Ovary (tissue), 3 donors: ENCODE data around the gene GRB7.

Experiments
- CTCF ChIP-seq, 3 donors: fragments of 450-650 bp in 2 of 3; fragments of 200-600 bp in 1 of 3; IDR thresholded peaks; one replicate each; pipeline versions ENCODE4 v1.5.1 to v1.8.0; 2016 to 2022; ENCODE audit warnings: antibody characterized with exemption in 3 of 3, mild to moderate bottlenecking in 1 of 3
- POLR2A ChIP-seq: fragments of 450-650 bp; IDR thresholded peaks from one replicate; pipeline ENCODE4 v1.6.1; 2017; ENCODE audit warnings: antibody characterized with exemption, mild to moderate bottlenecking, moderate library complexity
- donor health status: DM: no; HTN: no; CAD: no.

DNA sequence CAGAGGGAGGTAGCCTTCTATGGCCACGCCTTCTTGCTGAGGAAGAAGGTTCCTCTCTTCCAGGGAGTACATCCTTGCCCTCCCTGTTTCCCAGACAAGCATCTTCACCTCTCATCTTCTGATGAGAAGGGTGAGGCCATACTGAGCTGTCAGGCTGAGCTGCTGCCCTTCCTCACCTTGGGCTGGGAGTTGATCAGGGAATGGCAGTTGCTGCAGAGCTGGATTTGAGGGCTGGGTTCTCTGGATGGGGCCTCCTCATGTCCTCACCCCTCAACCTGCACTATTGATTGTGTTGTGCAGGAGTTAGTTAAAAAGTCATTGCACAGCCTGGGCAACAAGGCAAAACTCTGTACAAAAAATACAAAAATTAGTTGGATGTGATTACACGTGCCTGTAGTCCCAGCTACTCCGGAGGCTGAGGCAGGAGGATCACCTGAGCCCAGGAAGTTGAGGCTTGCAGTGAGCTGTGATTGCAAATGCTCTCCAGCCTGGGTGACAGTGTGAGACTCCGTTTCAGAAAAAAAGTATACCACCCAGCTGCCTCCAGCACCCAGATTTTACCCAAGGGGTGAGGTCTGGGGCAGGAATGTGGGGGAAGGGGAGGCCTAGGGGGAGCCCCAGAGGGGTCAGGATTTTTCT lies 35.8 kb upstream of the GRB7 start:
- no peak for TF ChIP-seq CTCF (IDR thresholded peaks at IDR 0.05)
- TF ChIP-seq POLR2A = no peak
